Muscle of back (tissue), 11 donors: ENCODE measurements around the gene TAOK3. TPM values are rescaled to one million over a fixed set of nuclear protein-coding genes. Genes with fewer than 3 reads are reported as not detected.
A peak's percentile ranks its signal among the peaks of the same experiment; 100 is the strongest.
"Not testable (repeated sequence)": the region's sequence is repeated elsewhere in the genome, so short reads cannot be mapped to it uniquely, and the experiment has no call there.

Source experiments
- DNase-seq, 3 donors: peaks; one replicate each; pipeline versions ENCODE4 v3.0.0 to v3.0.0-alpha.2; 2013
- polyA plus RNA-seq, 10 donors: library from polyadenylated mRNA; unstranded; fragments of 120-200 nt; gene quantifications; one replicate each; pipeline ENCODE4 v1.2.1, GENCODE V29; 2013; ENCODE audit not compliant: insufficient read length in 10 of 10

The TAOK3 gene
- polyA plus RNA-seq, 10 donors, result 13.6 to 24.5 (median 19.7) TPM

- no peak for DNase-seq
Measured at GRCh38 chr12:118304093-118304492, 68.6 kb downstream of the TAOK3 start.

GRCh38 chr12:118302053-118302452 lies 70.7 kb downstream of the TAOK3 start:
- no peak for DNase-seq

- no peak for DNase-seq
Measured at GRCh38 chr12:118299791-118300460, 72.8 kb downstream of the TAOK3 start.

GRCh38 chr12:118297284-118297683 lies 75.4 kb downstream of the TAOK3 start:
- DNase-seq, result no peak

- no peak for DNase-seq
Measured at GRCh38 chr12:118292836-118293235, 79.9 kb downstream of the TAOK3 start.

- no peak for DNase-seq
Measured at GRCh38 chr12:118290130-118290529, 82.6 kb downstream of the TAOK3 start.

- no peak for DNase-seq
Measured at GRCh38 chr12:118288174-118288573, 84.5 kb downstream of the TAOK3 start.

- DNase-seq, result no peak
Measured at GRCh38 chr12:118287728-118288127, 85.0 kb downstream of the TAOK3 start.

- no peak for DNase-seq
Measured at GRCh38 chr12:118282767-118283166, 89.9 kb downstream of the TAOK3 start.

- DNase-seq, result not testable (repeated sequence)
Measured at GRCh38 chr12:118278288-118278687, 94.4 kb downstream of the TAOK3 start.

GRCh38 chr12:118274066-118274465 lies 98.6 kb downstream of the TAOK3 start:
- no peak for DNase-seq

GRCh38 chr12:118271770-118272417 lies 100.8 kb downstream of the TAOK3 start:
- no peak for DNase-seq

GRCh38 chr12:118271183-118271582 lies 101.5 kb downstream of the TAOK3 start:
- DNase-seq, result no peak

- no peak for DNase-seq
Measured at GRCh38 chr12:118269806-118270205, 102.9 kb downstream of the TAOK3 start.

- no peak for DNase-seq
Measured at GRCh38 chr12:118259079-118259478, 113.6 kb downstream of the TAOK3 start.

GRCh38 chr12:118256352-118256751 lies 116.4 kb downstream of the TAOK3 start:
- no peak for DNase-seq

- DNase-seq, result no peak
Measured at GRCh38 chr12:118249547-118249946, 123.2 kb downstream of the TAOK3 start.

- not testable (repeated sequence) for DNase-seq
Measured at GRCh38 chr12:118245886-118246285, 126.8 kb downstream of the TAOK3 start.

GRCh38 chr12:118238888-118239287 lies 133.8 kb downstream of the TAOK3 start:
- DNase-seq, result no peak

GRCh38 chr12:118237908-118238307 lies 134.8 kb downstream of the TAOK3 start:
- DNase-seq, result peak in 1 of 3 donors; percentile 14

- peak in 2 of 3 donors; percentile 3 to 17 for DNase-seq
Measured at GRCh38 chr12:118237052-118237665, 135.5 kb downstream of the TAOK3 start.

- DNase-seq, result no peak
Measured at GRCh38 chr12:118220702-118221101, 152.0 kb downstream of the TAOK3 start.

- no peak for DNase-seq
Measured at GRCh38 chr12:118219772-118220171, 152.9 kb downstream of the TAOK3 start.
